ENCODE measurements around the gene UNC119B. TPM values are rescaled to one million over a fixed set of nuclear protein-coding genes. Genes with fewer than 3 reads are reported as not detected.

The UNC119B gene
- total RNA-seq, 1 donor: 23.2 TPM

DNA sequence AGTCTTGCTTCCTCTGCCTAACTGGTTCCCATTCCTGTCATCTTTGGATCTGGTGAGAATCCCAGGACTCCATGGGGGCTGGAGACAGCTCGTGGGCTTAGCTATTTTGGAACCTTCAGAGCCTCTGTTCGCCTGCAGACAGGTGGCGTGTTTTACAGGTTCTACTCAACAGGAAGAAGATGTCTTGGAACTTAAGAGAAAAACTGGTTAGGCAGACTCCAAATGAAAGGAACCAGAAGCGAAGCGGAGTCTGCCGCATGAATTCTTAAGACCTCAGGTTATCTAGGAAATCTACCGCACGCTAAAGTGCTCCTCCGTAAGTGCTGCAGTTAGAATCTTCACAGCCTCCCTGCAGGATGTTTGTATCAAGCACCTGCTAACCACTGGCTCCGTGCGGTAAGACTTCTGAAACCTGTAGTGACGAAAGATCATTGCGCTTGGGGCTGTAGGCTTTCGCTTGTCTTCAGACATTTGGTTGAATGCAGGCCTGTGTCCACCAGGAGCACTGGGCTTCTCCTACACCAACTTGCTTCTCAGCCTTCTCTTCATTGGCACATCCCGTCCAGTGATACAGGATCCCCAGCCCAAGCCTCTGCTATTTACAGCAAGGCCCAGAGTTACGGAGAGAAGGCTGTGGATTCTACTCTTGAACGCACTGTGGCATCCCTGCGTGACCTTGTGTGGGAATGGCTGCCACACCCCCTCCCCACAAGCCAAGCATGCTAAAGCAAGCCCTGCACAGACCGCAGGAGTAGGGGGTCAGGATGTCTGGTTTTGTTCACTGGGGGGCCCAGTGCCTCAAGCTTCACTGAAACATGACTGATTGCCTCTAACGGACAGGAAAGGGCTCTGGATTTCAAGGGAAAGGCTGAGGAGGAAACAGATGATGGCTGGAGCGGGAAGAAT, 50.3 kb downstream of the UNC119B start:
- TF ChIP-seq, protein P1, sequence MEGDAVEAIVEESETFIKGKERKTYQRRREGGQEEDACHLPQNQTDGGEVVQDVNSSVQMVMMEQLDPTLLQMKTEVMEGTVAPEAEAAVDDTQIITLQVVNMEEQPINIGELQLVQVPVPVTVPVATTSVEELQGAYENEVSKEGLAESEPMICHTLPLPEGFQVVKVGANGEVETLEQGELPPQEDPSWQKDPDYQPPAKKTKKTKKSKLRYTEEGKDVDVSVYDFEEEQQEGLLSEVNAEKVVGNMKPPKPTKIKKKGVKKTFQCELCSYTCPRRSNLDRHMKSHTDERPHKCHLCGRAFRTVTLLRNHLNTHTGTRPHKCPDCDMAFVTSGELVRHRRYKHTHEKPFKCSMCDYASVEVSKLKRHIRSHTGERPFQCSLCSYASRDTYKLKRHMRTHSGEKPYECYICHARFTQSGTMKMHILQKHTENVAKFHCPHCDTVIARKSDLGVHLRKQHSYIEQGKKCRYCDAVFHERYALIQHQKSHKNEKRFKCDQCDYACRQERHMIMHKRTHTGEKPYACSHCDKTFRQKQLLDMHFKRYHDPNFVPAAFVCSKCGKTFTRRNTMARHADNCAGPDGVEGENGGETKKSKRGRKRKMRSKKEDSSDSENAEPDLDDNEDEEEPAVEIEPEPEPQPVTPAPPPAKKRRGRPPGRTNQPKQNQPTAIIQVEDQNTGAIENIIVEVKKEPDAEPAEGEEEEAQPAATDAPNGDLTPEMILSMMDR (IDR thresholded peaks at IDR 0.05; ENCODE audit: extremely low read depth, low read depth, low read length): no peak
- no peaks in the 10 kb centered on the region for H3K79me2 ChIP-seq (ENCODE audit: insufficient read depth, low read length)
- no peaks in the 10 kb centered on the region for H3K9me3 ChIP-seq (ENCODE audit: low read depth, low read length)
- H2AFZ ChIP-seq (ENCODE audit: low read length): no peak overlapping the region
- peaks cover 24% of the 10 kb centered on the region for H3K36me3 ChIP-seq (ENCODE audit: insufficient read depth, low read length)
- H3K4me1 ChIP-seq (ENCODE audit: insufficient read depth, low read length): no peaks in the 10 kb centered on the region
- no peaks in the 10 kb centered on the region for H4K20me1 ChIP-seq (ENCODE audit: insufficient read depth, low read length)
- no peak overlapping the region for H3K4me2 ChIP-seq (ENCODE audit: insufficient read depth, low read length)
- H3K27me3 ChIP-seq (ENCODE audit: insufficient read depth, low read length): no peaks in the 10 kb centered on the region
- DNase-seq (ENCODE audit: insufficient read length, low spot score, missing footprints): peak; percentile 42
- H3K4me3 ChIP-seq (ENCODE audit: insufficient read depth, low read length): no peak overlapping the region
- H3K27ac ChIP-seq (ENCODE audit: low read depth, low read length): no peak overlapping the region

GRCh38 chr12:120761519-120761934, 51.3 kb downstream of the UNC119B start:
- Histone ChIP-seq H2AFZ (ENCODE audit: low read length) (no peak overlapping the region), H3K9me3 (ENCODE audit: low read depth, low read length) (no peaks in the 10 kb centered on the region), H3K27me3 (ENCODE audit: insufficient read depth, low read length) (no peaks in the 10 kb centered on the region), H3K4me1 (ENCODE audit: insufficient read depth, low read length) (no peaks in the 10 kb centered on the region), H3K36me3 (ENCODE audit: insufficient read depth, low read length) (peaks cover 33% of the 10 kb centered on the region), H4K20me1 (ENCODE audit: insufficient read depth, low read length) (no peaks in the 10 kb centered on the region), H3K4me3 (ENCODE audit: insufficient read depth, low read length) (no peak overlapping the region), H3K27ac (ENCODE audit: low read depth, low read length) (no peak overlapping the region), H3K79me2 (ENCODE audit: insufficient read depth, low read length) (no peaks in the 10 kb centered on the region), H3K4me2 (ENCODE audit: insufficient read depth, low read length) (no peak overlapping the region)
- TF ChIP-seq, protein P1 (IDR thresholded peaks at IDR 0.05; ENCODE audit: extremely low read depth, low read depth, low read length): no peak
- DNase-seq (ENCODE audit: insufficient read length, low spot score, missing footprints): peak; percentile 39

GRCh38 chr12:120762086-120762485, 51.8 kb downstream of the UNC119B start:
- no peak overlapping the region for H3K4me3 ChIP-seq (ENCODE audit: insufficient read depth, low read length)
- no peaks in the 10 kb centered on the region for H3K9me3 ChIP-seq (ENCODE audit: low read depth, low read length)
- H3K27ac ChIP-seq (ENCODE audit: low read depth, low read length): no peak overlapping the region
- no peaks in the 10 kb centered on the region for H3K27me3 ChIP-seq (ENCODE audit: insufficient read depth, low read length)
- H3K79me2 ChIP-seq (ENCODE audit: insufficient read depth, low read length): no peaks in the 10 kb centered on the region
- peaks cover 39% of the 10 kb centered on the region for H3K36me3 ChIP-seq (ENCODE audit: insufficient read depth, low read length)
- no peak overlapping the region for H3K4me2 ChIP-seq (ENCODE audit: insufficient read depth, low read length)
- no peaks in the 10 kb centered on the region for H4K20me1 ChIP-seq (ENCODE audit: insufficient read depth, low read length)
- DNase-seq (ENCODE audit: insufficient read length, low spot score, missing footprints): peak; percentile 44
- no peak overlapping the region for H2AFZ ChIP-seq (ENCODE audit: low read length)
- no peaks in the 10 kb centered on the region for H3K4me1 ChIP-seq (ENCODE audit: insufficient read depth, low read length)
- TF ChIP-seq, protein P1 (IDR thresholded peaks at IDR 0.05; ENCODE audit: extremely low read depth, low read depth, low read length): no peak

DNA sequence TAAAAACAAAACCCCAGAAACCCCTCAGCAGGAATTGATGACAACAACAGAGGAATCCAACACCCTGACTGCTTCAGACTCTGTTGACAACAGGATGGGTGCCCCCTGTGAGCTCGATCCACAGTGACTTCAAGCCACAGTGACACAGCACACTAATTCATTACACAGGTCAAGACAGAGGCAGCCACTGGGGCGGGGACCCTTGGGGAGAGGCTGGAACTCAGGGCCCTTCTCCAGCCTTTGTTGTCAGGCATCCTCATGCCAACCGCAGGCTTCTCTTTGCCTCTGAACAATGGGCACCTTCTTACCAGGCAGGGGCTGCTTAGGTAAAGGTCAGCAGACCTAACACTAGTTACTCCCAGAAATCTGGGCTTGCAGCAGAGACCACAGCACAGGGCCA, 53.0 kb downstream of the UNC119B start:
- H3K79me2 ChIP-seq (ENCODE audit: insufficient read depth, low read length): no peaks in the 10 kb centered on the region
- no peak overlapping the region for H3K27ac ChIP-seq (ENCODE audit: low read depth, low read length)
- DNase-seq (ENCODE audit: insufficient read length, low spot score, missing footprints): peak; percentile 17

More for the DNA sequence above, 53.0 kb downstream of the UNC119B start:
- Histone ChIP-seq H3K4me2 (ENCODE audit: insufficient read depth, low read length) (no peak overlapping the region), H3K4me1 (ENCODE audit: insufficient read depth, low read length) (no peaks in the 10 kb centered on the region), H2AFZ (ENCODE audit: low read length) (no peak overlapping the region), H4K20me1 (ENCODE audit: insufficient read depth, low read length) (no peaks in the 10 kb centered on the region), H3K27me3 (ENCODE audit: insufficient read depth, low read length) (no peaks in the 10 kb centered on the region), H3K36me3 (ENCODE audit: insufficient read depth, low read length) (peaks cover 50% of the 10 kb centered on the region), H3K9me3 (ENCODE audit: low read depth, low read length) (no peaks in the 10 kb centered on the region), H3K4me3 (ENCODE audit: insufficient read depth, low read length) (no peak overlapping the region)
- TF ChIP-seq, protein P1 (IDR thresholded peaks at IDR 0.05; ENCODE audit: extremely low read depth, low read depth, low read length): no peak

All from osteoblast (primary cell).